Measurements from ENCODE around the gene CD99. TPM values are rescaled to one million over a fixed set of nuclear protein-coding genes. Genes with fewer than 3 reads are reported as not detected.

CD99 gene
- total RNA-seq, 1 donor from 2014 or later, result 57.9 TPM

- FAIRE-seq (no peak), DNase-seq (ENCODE audit: low read depth) (no peak)
- TF ChIP-seq CTCF (IDR thresholded peaks at IDR 0.05; ENCODE audit: insufficient read depth, low read length, severe bottlenecking), result no peak
- Histone ChIP-seq H3K27me3 (ENCODE audit: control insufficient read depth, insufficient read depth, low read length) (no peaks in the 10 kb centered on the region), H3K36me3 (ENCODE audit: control insufficient read depth, insufficient read depth, low read length) (no peaks in the 10 kb centered on the region), H3K4me3 (ENCODE audit: low read depth, low read length) (no peak overlapping the region)
Observed at GRCh38 chrX:2781226-2781571, 90.1 kb downstream of the CD99 start.

- DNase-seq (ENCODE audit: low read depth), result no peak
- H3K4me3 ChIP-seq (ENCODE audit: low read depth, low read length), result no peak overlapping the region
- H3K27me3 ChIP-seq (ENCODE audit: control insufficient read depth, insufficient read depth, low read length), result no peaks in the 10 kb centered on the region
- no peaks in the 10 kb centered on the region for H3K36me3 ChIP-seq (ENCODE audit: control insufficient read depth, insufficient read depth, low read length)
- FAIRE-seq, result no peak
- no peak for TF ChIP-seq CTCF (IDR thresholded peaks at IDR 0.05; ENCODE audit: insufficient read depth, low read length, severe bottlenecking)
Observed at GRCh38 chrX:2781698-2782097, 90.6 kb downstream of the CD99 start.

- DNase-seq (ENCODE audit: low read depth), result no peak
- Histone ChIP-seq H3K36me3 (ENCODE audit: control insufficient read depth, insufficient read depth, low read length) (no peaks in the 10 kb centered on the region), H3K27me3 (ENCODE audit: control insufficient read depth, insufficient read depth, low read length) (no peaks in the 10 kb centered on the region), H3K4me3 (ENCODE audit: low read depth, low read length) (no peak overlapping the region)
- FAIRE-seq, result no peak
- no peak for TF ChIP-seq CTCF (IDR thresholded peaks at IDR 0.05; ENCODE audit: insufficient read depth, low read length, severe bottlenecking)
Observed at GRCh38 chrX:2782171-2782570, 91.1 kb downstream of the CD99 start.

- no peaks in the 10 kb centered on the region for H3K27me3 ChIP-seq (ENCODE audit: control insufficient read depth, insufficient read depth, low read length)
- no peak overlapping the region for H3K4me3 ChIP-seq (ENCODE audit: low read depth, low read length)
- no peak for DNase-seq (ENCODE audit: low read depth)
- no peaks in the 10 kb centered on the region for H3K36me3 ChIP-seq (ENCODE audit: control insufficient read depth, insufficient read depth, low read length)
- no peak for FAIRE-seq
- TF ChIP-seq CTCF (IDR thresholded peaks at IDR 0.05; ENCODE audit: insufficient read depth, low read length, severe bottlenecking), result no peak
Observed at GRCh38 chrX:2782778-2783177, 91.7 kb downstream of the CD99 start.

GRCh38 chrX:2784026-2784425, 92.9 kb downstream of the CD99 start:
- FAIRE-seq (no peak), DNase-seq (ENCODE audit: low read depth) (no peak)
- TF ChIP-seq CTCF (IDR thresholded peaks at IDR 0.05; ENCODE audit: insufficient read depth, low read length, severe bottlenecking), result no peak
- Histone ChIP-seq H3K4me3 (ENCODE audit: low read depth, low read length) (no peak overlapping the region), H3K27me3 (ENCODE audit: control insufficient read depth, insufficient read depth, low read length) (no peaks in the 10 kb centered on the region), H3K36me3 (ENCODE audit: control insufficient read depth, insufficient read depth, low read length) (no peaks in the 10 kb centered on the region)

- TF ChIP-seq CTCF (IDR thresholded peaks at IDR 0.05; ENCODE audit: insufficient read depth, low read length, severe bottlenecking), result no peak
- Histone ChIP-seq H3K4me3 (ENCODE audit: low read depth, low read length) (no peak overlapping the region), H3K27me3 (ENCODE audit: control insufficient read depth, insufficient read depth, low read length) (no peaks in the 10 kb centered on the region), H3K36me3 (ENCODE audit: control insufficient read depth, insufficient read depth, low read length) (no peaks in the 10 kb centered on the region)
- FAIRE-seq, result no peak
- DNase-seq (ENCODE audit: low read depth), result peak; percentile 27
Observed at GRCh38 chrX:2785538-2785937, 94.4 kb downstream of the CD99 start.

Measured in bronchial epithelial cell (primary cell).